GM23248 (cell line): Measurements from ENCODE around the gene SRSF3. TPM values are rescaled to one million over a fixed set of nuclear protein-coding genes. Genes with fewer than 3 reads are reported as not detected.
"Not testable (repeated sequence)": the region's sequence is repeated elsewhere in the genome, so short reads cannot be mapped to it uniquely, and the experiment has no call there.

Source experiments
- DNase-seq: peaks from one replicate; pipeline ENCODE4 v3.0.0-alpha.2; 2015
- H2AFZ ChIP-seq: fragments of 200-600 bp; sonication (generic); 2 replicates; pipeline ENCODE4 v1.6.1; 2016; ENCODE audit warnings: antibody characterized with exemption
- H3F3A ChIP-seq: fragments of 200-600 bp; sonication (generic); 2 replicates; pipeline ENCODE4 v1.6.1; 2016; ENCODE audit warnings: mild to moderate bottlenecking, antibody characterized with exemption, mixed run types; ENCODE audit not compliant: insufficient read depth
- H3K27ac ChIP-seq: fragments of 200-600 bp; sonication (generic); 2 replicates; pipeline ENCODE4 v1.5.1; 2016; ENCODE audit warnings: mild to moderate bottlenecking
- H3K27me3 ChIP-seq: fragments of 200-600 bp; sonication (generic); replicated peaks from 2 replicates; pipeline ENCODE4 v1.6.1; 2016; ENCODE audit warnings: mild to moderate bottlenecking; ENCODE audit not compliant: insufficient read depth
- H3K36me3 ChIP-seq: fragments of 200-600 bp; sonication (generic); 2 replicates; pipeline ENCODE4 v1.6.1; 2016; ENCODE audit warnings: low read depth, mild to moderate bottlenecking
- H3K4me1 ChIP-seq: fragments of 200-600 bp; sonication (generic); 2 replicates; pipeline ENCODE4 v1.6.1; 2016; ENCODE audit warnings: mild to moderate bottlenecking; ENCODE audit not compliant: insufficient read depth
- H3K4me2 ChIP-seq: fragments of 200-600 bp; sonication (generic); one replicate; pipeline ENCODE4 v1.6.1; 2016; ENCODE audit warnings: mild to moderate bottlenecking; ENCODE audit not compliant: unreplicated experiment
- H3K4me3 ChIP-seq: fragments of 200-600 bp; sonication (generic); 2 replicates; pipeline ENCODE4 v1.5.1; 2016; ENCODE audit warnings: mild to moderate bottlenecking
- H3K79me2 ChIP-seq: fragments of 200-600 bp; sonication (generic); 2 replicates; pipeline ENCODE4 v1.6.1; 2016; ENCODE audit warnings: mild to moderate bottlenecking; ENCODE audit not compliant: insufficient read depth
- H3K9ac ChIP-seq: fragments of 200-600 bp; sonication (generic); 2 replicates; pipeline ENCODE4 v1.6.1; 2016; ENCODE audit warnings: mild to moderate bottlenecking
- H3K9me2 ChIP-seq: fragments of 200-600 bp; sonication (generic); 2 replicates; pipeline ENCODE4 v1.6.1; 2016; ENCODE audit warnings: mixed run types, mild to moderate bottlenecking, moderate library complexity; ENCODE audit not compliant: insufficient read depth
- H3K9me3 ChIP-seq: fragments of 200-600 bp; sonication (generic); one replicate; pipeline ENCODE4 v1.6.1; 2017; ENCODE audit warnings: low read depth
- H4K20me1 ChIP-seq: fragments of 200-600 bp; sonication (generic); 2 replicates; pipeline ENCODE4 v1.6.0; 2016; ENCODE audit not compliant: insufficient read depth
- EZH2 ChIP-seq: fragments of 200-600 bp; sonication (generic); IDR thresholded peaks from 2 replicates; pipeline ENCODE4 v1.6.1; 2018; ENCODE audit warnings: antibody characterized with exemption, mild to moderate bottlenecking; ENCODE audit not compliant: insufficient read depth, poor library complexity, severe bottlenecking
- EZH2phosphoT487 ChIP-seq: fragments of 200-600 bp; sonication (generic); IDR thresholded peaks from 2 replicates; pipeline ENCODE4 v1.6.1; 2018; ENCODE audit warnings: antibody characterized with exemption, moderate library complexity, mild to moderate bottlenecking, low read depth; ENCODE audit not compliant: insufficient read depth
- WGBS, 2 experiments: methylation state at CpG; one replicate each; pipeline ENCODE4 v1.1.6; 2015 to 2017; ENCODE audit warnings: low lambda C conversion rate in 2 of 2, low coverage in 1 of 2; ENCODE audit errors: missing lambda C conversion rate in 2 of 2; 5-methylcytosine and 5-hydroxymethylcytosine counted together
- in situ Hi-C: fragments of 300-500 bp; cut with MboI; formaldehyde crosslinking; loops from 2 replicates; pipeline ENCODE4 v1.15.0; 2020
- polyA plus RNA-seq: library from polyadenylated mRNA; unstranded; fragments of >200 nt; fragmentation: Nextera tagmentation; extraction: Ambion mirVana; gene quantifications from 2 replicates; pipeline ENCODE4 v1.2.1, GENCODE V29; 2016
- total RNA-seq: library from RNA; depleted of rRNA; stranded (reverse); fragments of >200 nt; shearing (Covaris generic); gene quantifications from 2 replicates; pipeline ENCODE4 v1.2.3, GENCODE V29; 2014

Gene SRSF3
- total and polyA plus RNA-seq, 2 experiments from 2014 or later, result 171 to 243 TPM

GRCh38 chr6:36563928-36564284, 30.3 kb upstream of the SRSF3 start:
- Histone ChIP-seq H3K9me3 (no peaks in the 10 kb centered on the region), H3F3A (no peaks in the 10 kb centered on the region), H3K4me2 (no peak overlapping the region), H2AFZ (no peak overlapping the region), H3K9ac (no peak overlapping the region), H3K27me3 (no peaks in the 10 kb centered on the region), H3K27ac (no peak overlapping the region), H3K79me2 (no peaks in the 10 kb centered on the region), H3K9me2 (no peaks in the 10 kb centered on the region), H3K4me3 (no peak overlapping the region), H4K20me1 (no peaks in the 10 kb centered on the region), H3K36me3 (no peaks in the 10 kb centered on the region), H3K4me1 (no peaks in the 10 kb centered on the region)
- no peak for DNase-seq
- in situ Hi-C loops, result no loop called here
- WGBS, 2 experiments, result 76 to 79% methylated on average over 3 to 4 of the region's 4 CpGs
- no peak for TF ChIP-seq EZH2phosphoT487
- TF ChIP-seq EZH2, result no peak

GRCh38 chr6:36566418-36566905, 27.7 kb upstream of the SRSF3 start:
- H3K9me3 ChIP-seq, result no peaks in the 10 kb centered on the region
- no peaks in the 10 kb centered on the region for H3K9me2 ChIP-seq
- H3K79me2 ChIP-seq, result no peaks in the 10 kb centered on the region
- no peak for DNase-seq
- H3K4me2 ChIP-seq, result no peak overlapping the region
- no peaks in the 10 kb centered on the region for H3K4me1 ChIP-seq
- H3K27me3 ChIP-seq, result no peaks in the 10 kb centered on the region
- no peaks in the 10 kb centered on the region for H3K36me3 ChIP-seq
- 78% methylated on average over 8 of the region's 8 CpGs for WGBS, 2 experiments
- no peak overlapping the region for H3K9ac ChIP-seq
- no peak overlapping the region for H3K4me3 ChIP-seq
- no peak overlapping the region for H3K27ac ChIP-seq
- H2AFZ ChIP-seq, result no peak overlapping the region
- H4K20me1 ChIP-seq, result no peaks in the 10 kb centered on the region
- H3F3A ChIP-seq, result no peaks in the 10 kb centered on the region
- TF ChIP-seq EZH2 (no peak), EZH2phosphoT487 (no peak)
- in situ Hi-C loops, result no loop called here

GRCh38 chr6:36570264-36570663, 23.9 kb upstream of the SRSF3 start:
- TF ChIP-seq EZH2phosphoT487 (no peak), EZH2 (no peak)
- Histone ChIP-seq H3K4me2 (no peak overlapping the region), H3K27me3 (no peaks in the 10 kb centered on the region), H3K9ac (no peak overlapping the region), H3K9me2 (no peaks in the 10 kb centered on the region), H3K4me1 (no peaks in the 10 kb centered on the region), H3K36me3 (no peaks in the 10 kb centered on the region), H3K79me2 (no peaks in the 10 kb centered on the region), H3K27ac (no peak overlapping the region), H4K20me1 (no peaks in the 10 kb centered on the region), H3F3A (no peaks in the 10 kb centered on the region), H2AFZ (no peak overlapping the region), H3K4me3 (no peak overlapping the region), H3K9me3 (no peaks in the 10 kb centered on the region)
- in situ Hi-C loops, result no loop called here
- no peak for DNase-seq
- 95 to 97% methylated on average over 2 of the region's 2 CpGs for WGBS, 2 experiments

GRCh38 chr6:36571122-36572043, 22.8 kb upstream of the SRSF3 start:
- no peak for TF ChIP-seq EZH2phosphoT487
- no peak for TF ChIP-seq EZH2
- no peaks in the 10 kb centered on the region for H3K27me3 ChIP-seq
- H3K36me3 ChIP-seq, result no peaks in the 10 kb centered on the region
- H3K4me3 ChIP-seq, result no peak overlapping the region
- no peak overlapping the region for H3K9ac ChIP-seq
- H3K4me2 ChIP-seq, result no peak overlapping the region
- H3K27ac ChIP-seq, result no peak overlapping the region
- H3K9me2 ChIP-seq, result no peaks in the 10 kb centered on the region
- H3K9me3 ChIP-seq, result no peaks in the 10 kb centered on the region
- no peaks in the 10 kb centered on the region for H3F3A ChIP-seq
- no peaks in the 10 kb centered on the region for H4K20me1 ChIP-seq
- DNase-seq, result no peak
- H2AFZ ChIP-seq, result no peak overlapping the region
- in situ Hi-C loops, result no loop called here
- 85 to 92% methylated on average over 4 of the region's 4 CpGs for whole genome bisulfite sequencing, 2 experiments
- H3K4me1 ChIP-seq, result no peaks in the 10 kb centered on the region
- no peaks in the 10 kb centered on the region for H3K79me2 ChIP-seq

- H3K4me2 ChIP-seq, in situ Hi-C loops, H3K27ac ChIP-seq, H3K4me3 ChIP-seq, H3F3A ChIP-seq, H4K20me1 ChIP-seq, H3K9me3 ChIP-seq, H3K9ac ChIP-seq, H3K9me2 ChIP-seq, H3K79me2 ChIP-seq, H2AFZ ChIP-seq, H3K27me3 ChIP-seq, H3K36me3 ChIP-seq: not testable (repeated sequence)
- peak; percentile 64 for DNase-seq
- peaks cover 11% of the 10 kb centered on the region for H3K4me1 ChIP-seq
- WGBS, 2 experiments, result 89 to 93% methylated on average over 12 of the region's 12 CpGs
These were observed 21.5 kb upstream of the SRSF3 start for GRCh38 chr6:36572353-36573311.
